Calu3 (cell line): ENCODE measurements around the gene PARP1. TPM values are rescaled to one million over a fixed set of nuclear protein-coding genes. Genes with fewer than 3 reads are reported as not detected.

Experiments used
- BruUV-seq: library from RNA; stranded (reverse); fragments of 400-500 nt; replicated peaks from 2 replicates; lab custom pipeline; 2021; lab: Mats Ljungman, UMichigan
- CTCF ChIA-PET: fragments of 300-600 bp; sonication (Branson Sonifier 250); formaldehyde crosslinking; loops from one replicate; lab custom pipeline; 2022; ENCODE audit warnings: antibody characterized with exemption; lab: Charles Lee
- DNase-seq: peaks from one replicate; pipeline ENCODE4 v3.0.0; 2022
- H3K27ac Mint-ChIP-seq: one replicate; pipeline ENCODE4 v1.8.0; 2022; ENCODE audit warnings: mixed read lengths; ENCODE audit not compliant: unreplicated experiment
- H3K27me3 Mint-ChIP-seq: one replicate; pipeline ENCODE4 v1.8.0; 2022; ENCODE audit warnings: mixed read lengths; ENCODE audit not compliant: unreplicated experiment
- H3K36me3 Mint-ChIP-seq: one replicate; pipeline ENCODE4 v1.8.0; 2022; ENCODE audit warnings: mild to moderate bottlenecking, moderate library complexity, mixed read lengths; ENCODE audit not compliant: insufficient read depth, unreplicated experiment
- H3K4me1 Mint-ChIP-seq: one replicate; pipeline ENCODE4 v1.8.0; 2022; ENCODE audit warnings: mild to moderate bottlenecking, low read depth, mixed read lengths; ENCODE audit not compliant: unreplicated experiment
- H3K4me3 Mint-ChIP-seq: one replicate; pipeline ENCODE4 v1.8.0; 2022; ENCODE audit warnings: mild to moderate bottlenecking, low read depth, moderate library complexity, mixed read lengths; ENCODE audit not compliant: unreplicated experiment
- H3K9me3 Mint-ChIP-seq: one replicate; pipeline ENCODE4 v1.8.0; 2022; ENCODE audit warnings: low read depth, mixed read lengths; ENCODE audit not compliant: unreplicated experiment
- CTCF ChIP-seq: fragments of 200-600 bp; IDR thresholded peaks from one replicate; pipeline ENCODE4 v1.8.0; 2022; ENCODE audit warnings: antibody characterized with exemption; ENCODE audit not compliant: unreplicated experiment
- intact Hi-C: fragments of 100-400 bp; cut with micrococcal nuclease; formaldehyde crosslinking; loops from one replicate; pipeline ENCODE4 v1.10.0; 2022; ENCODE audit not compliant: unreplicated experiment
- total RNA-seq: library from RNA; stranded (reverse); gene quantifications from 2 replicates; pipeline ENCODE4 v1.2.3, GENCODE V29; 2022

PARP1 gene
- total RNA-seq, 1 experiment from 2014 or later: 136 TPM

GRCh38 chr1:226372885-226373284 lies 35.0 kb downstream of the PARP1 start:
- Mint-ChIP-seq H3K9me3 (no peaks in the 10 kb centered on the region), H3K4me1 (no peaks in the 10 kb centered on the region), H3K27ac (no peak overlapping the region), H3K4me3 (no peak overlapping the region), H3K27me3 (no peaks in the 10 kb centered on the region), H3K36me3 (peaks cover 25% of the 10 kb centered on the region)
- BruUV-seq: no TSS peak
- CTCF ChIA-PET: no interaction called here
- no peak for DNase-seq
- no peak for TF ChIP-seq CTCF
- intact Hi-C loops: no loop called here

- intact Hi-C loops: no loop called here
- Mint-ChIP-seq H3K27me3 (no peaks in the 10 kb centered on the region), H3K4me3 (no peak overlapping the region), H3K27ac (no peak overlapping the region), H3K36me3 (peaks cover 16% of the 10 kb centered on the region), H3K9me3 (no peaks in the 10 kb centered on the region), H3K4me1 (no peaks in the 10 kb centered on the region)
- CTCF ChIA-PET: no interaction called here
- no peak for TF ChIP-seq CTCF
- no peak for DNase-seq
- no TSS peak for BruUV-seq
Observed at GRCh38 chr1:226371866-226372490, 35.9 kb downstream of the PARP1 start.

- H3K27me3 Mint-ChIP-seq: no peaks in the 10 kb centered on the region
- H3K4me1 Mint-ChIP-seq: no peaks in the 10 kb centered on the region
- no peaks in the 10 kb centered on the region for H3K9me3 Mint-ChIP-seq
- no peak for TF ChIP-seq CTCF
- peaks cover 15% of the 10 kb centered on the region for H3K36me3 Mint-ChIP-seq
- intact Hi-C loops: no loop called here
- no TSS peak for BruUV-seq
- DNase-seq: no peak
- CTCF ChIA-PET: no interaction called here
- no peak overlapping the region for H3K4me3 Mint-ChIP-seq
- H3K27ac Mint-ChIP-seq: no peak overlapping the region
Observed at GRCh38 chr1:226371027-226371694, 36.7 kb downstream of the PARP1 start.

GRCh38 chr1:226370144-226370923 lies 37.6 kb downstream of the PARP1 start:
- Mint-ChIP-seq H3K27me3 (no peaks in the 10 kb centered on the region), H3K4me3 (no peak overlapping the region), H3K27ac (no peak overlapping the region), H3K9me3 (no peaks in the 10 kb centered on the region), H3K36me3 (peaks cover 23% of the 10 kb centered on the region), H3K4me1 (no peaks in the 10 kb centered on the region)
- intact Hi-C loops: no loop called here
- TF ChIP-seq CTCF: no peak
- CTCF ChIA-PET: no interaction called here
- no peak for DNase-seq
- BruUV-seq: no TSS peak
